Measurements from ENCODE around the gene SLC35D2.

DNA sequence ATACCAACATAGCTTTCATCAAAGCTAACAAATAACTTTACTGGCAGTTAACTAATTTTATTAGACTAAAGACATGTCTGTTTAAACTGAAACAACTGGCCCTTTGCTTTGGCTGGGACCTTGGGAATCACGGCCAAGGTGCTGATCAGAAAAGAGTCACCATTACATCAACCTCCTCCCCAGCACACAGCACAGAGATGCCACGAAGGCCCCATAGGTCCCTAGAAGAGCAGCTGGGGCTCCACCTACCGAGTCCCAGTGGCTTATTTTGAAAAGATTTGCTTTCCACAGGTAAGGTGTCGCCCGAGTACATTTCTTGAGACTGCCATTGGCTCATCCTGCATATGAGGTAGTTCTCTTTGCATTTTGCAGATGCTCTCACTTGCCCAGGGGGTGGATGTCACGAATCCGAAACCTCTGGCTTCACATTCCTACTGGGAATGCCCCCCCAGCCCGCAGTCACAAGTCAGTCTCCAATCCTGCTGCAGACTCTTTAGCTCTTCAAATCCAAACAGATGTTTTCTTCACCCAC lies 62.7 kb downstream of the SLC35D2 start:
- TF ChIP-seq EP300 (IDR thresholded peaks at IDR 0.05): no peak
- TF ChIP-seq, protein P1, sequence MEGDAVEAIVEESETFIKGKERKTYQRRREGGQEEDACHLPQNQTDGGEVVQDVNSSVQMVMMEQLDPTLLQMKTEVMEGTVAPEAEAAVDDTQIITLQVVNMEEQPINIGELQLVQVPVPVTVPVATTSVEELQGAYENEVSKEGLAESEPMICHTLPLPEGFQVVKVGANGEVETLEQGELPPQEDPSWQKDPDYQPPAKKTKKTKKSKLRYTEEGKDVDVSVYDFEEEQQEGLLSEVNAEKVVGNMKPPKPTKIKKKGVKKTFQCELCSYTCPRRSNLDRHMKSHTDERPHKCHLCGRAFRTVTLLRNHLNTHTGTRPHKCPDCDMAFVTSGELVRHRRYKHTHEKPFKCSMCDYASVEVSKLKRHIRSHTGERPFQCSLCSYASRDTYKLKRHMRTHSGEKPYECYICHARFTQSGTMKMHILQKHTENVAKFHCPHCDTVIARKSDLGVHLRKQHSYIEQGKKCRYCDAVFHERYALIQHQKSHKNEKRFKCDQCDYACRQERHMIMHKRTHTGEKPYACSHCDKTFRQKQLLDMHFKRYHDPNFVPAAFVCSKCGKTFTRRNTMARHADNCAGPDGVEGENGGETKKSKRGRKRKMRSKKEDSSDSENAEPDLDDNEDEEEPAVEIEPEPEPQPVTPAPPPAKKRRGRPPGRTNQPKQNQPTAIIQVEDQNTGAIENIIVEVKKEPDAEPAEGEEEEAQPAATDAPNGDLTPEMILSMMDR (IDR thresholded peaks at IDR 0.05): no peak
